HG02571 (cell line): ENCODE results near the gene NHERF1.

Source experiments
- ATAC-seq: cut with Tn5 transposase; IDR thresholded peaks from one replicate; pipeline ENCODE4 v1.9.1; 2021; ENCODE audit warnings: mild to moderate bottlenecking, moderate library complexity; ENCODE audit not compliant: unreplicated experiment

NHERF1 gene

DNA sequence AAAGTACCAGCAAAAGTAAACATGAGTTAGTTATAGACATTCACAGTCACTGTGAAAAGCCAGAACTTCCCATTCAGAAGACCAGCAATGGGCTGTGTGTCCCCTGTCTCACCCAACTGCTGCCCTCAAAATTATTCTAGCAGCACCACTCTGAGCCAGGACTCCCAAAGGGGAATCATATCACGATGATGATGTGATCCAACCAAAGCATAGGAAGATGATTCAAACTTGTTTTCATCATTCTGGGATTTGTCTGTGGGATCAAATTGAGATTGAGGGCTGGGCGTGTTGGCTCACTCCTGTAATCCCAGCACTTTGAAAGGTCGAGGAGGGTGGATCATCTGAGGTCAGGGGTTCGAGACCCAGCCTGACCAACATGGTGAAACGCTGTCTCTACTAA lies 34.1 kb downstream of the NHERF1 start:
- ATAC-seq: no peak

DNA sequence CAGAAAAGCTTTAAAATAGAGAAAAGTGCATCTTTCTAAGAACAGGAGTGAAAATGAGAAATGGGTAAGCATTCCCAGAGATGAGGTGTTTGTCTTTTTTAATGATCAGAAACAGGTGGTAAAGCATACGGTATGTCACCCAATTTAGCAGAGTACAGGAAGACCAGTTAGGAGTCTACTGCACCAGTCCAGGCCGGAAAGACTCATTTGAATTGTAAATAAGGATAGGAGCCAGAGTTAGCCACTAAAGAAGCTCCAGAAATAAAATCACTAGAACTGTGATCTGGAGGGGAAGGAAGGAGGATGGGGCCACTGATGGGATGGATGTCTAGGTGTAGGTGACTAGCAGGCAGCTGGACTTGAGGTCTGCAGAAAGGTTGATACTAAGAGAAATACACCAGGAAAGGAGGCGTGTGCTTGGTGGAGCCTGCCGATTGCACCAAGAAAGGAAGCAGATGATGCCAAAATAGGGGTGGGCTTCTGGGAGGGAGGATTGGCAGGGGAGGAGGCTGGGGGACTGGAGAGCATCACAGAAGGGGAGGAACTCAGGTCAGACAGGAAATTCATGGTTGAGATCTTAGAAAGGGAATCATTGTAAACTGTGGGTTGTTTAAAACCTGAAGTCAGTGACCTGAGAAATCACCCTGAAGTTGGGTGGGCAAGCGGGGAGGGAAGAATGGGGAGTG lies 35.8 kb downstream of the NHERF1 start:
- ATAC-seq: no peak

DNA sequence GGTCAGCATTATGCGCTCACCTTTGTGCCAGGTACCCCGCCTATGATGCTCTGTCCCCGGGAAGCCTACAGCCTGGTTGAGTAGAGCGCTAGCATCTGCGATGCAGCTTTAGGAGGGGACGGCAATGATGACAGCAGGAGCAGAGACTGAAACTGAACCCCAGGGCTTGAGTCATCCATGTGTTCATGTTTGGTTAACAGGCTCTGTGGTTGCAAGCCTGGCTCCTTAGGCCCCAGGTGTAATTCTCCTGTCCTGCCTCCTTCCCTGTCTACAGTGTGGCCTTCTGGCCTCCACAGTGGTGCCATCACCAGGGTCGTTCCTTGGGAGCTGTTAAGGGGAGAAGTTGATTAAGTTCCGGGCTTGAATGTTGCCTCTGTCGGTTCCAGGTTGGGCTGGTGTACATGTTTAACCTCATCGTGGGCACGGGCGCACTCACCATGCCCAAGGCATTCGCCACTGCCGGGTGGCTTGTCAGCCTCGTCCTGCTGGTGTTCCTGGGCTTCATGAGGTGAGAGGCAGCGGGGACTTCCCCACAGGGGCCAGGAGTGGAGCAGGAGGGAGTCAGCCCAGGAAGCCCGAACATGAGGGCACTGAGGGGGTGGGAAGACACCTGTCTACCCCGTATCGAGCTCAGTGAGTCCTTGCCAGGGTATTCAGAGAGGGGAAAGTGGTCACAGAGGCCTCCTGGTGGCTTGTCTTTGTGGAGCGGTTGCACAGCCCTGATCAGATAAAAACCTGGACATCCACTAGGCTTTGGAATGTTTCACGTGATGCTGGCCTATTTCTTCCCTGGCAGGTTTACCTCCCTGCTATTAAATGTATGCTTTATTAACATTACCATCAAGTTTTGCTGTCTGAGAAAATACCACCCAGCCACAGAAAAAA lies 36.9 kb downstream of the NHERF1 start:
- ATAC-seq: no peak

DNA sequence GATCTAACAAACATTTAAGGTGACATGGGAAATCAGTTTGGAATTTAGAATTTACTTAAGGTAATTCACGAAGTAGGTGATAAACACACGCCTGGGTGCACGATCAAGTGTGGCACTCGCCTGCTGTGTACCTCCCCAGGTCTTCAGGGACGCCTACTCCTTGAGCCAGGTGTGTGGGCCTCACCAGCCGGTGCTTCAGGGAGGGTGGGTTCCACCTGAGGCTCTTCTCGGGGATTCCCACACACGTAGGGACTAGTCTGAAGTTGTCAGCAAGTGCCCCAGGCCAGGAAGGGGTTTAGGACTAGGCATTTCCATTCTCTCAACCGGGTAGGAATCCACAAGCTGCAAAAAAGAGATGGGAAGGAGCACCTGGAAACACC lies 37.5 kb downstream of the NHERF1 start:
- no peak for ATAC-seq

GRCh38 chr17:74786431-74787055 lies 38.1 kb downstream of the NHERF1 start:
- ATAC-seq: no peak

DNA sequence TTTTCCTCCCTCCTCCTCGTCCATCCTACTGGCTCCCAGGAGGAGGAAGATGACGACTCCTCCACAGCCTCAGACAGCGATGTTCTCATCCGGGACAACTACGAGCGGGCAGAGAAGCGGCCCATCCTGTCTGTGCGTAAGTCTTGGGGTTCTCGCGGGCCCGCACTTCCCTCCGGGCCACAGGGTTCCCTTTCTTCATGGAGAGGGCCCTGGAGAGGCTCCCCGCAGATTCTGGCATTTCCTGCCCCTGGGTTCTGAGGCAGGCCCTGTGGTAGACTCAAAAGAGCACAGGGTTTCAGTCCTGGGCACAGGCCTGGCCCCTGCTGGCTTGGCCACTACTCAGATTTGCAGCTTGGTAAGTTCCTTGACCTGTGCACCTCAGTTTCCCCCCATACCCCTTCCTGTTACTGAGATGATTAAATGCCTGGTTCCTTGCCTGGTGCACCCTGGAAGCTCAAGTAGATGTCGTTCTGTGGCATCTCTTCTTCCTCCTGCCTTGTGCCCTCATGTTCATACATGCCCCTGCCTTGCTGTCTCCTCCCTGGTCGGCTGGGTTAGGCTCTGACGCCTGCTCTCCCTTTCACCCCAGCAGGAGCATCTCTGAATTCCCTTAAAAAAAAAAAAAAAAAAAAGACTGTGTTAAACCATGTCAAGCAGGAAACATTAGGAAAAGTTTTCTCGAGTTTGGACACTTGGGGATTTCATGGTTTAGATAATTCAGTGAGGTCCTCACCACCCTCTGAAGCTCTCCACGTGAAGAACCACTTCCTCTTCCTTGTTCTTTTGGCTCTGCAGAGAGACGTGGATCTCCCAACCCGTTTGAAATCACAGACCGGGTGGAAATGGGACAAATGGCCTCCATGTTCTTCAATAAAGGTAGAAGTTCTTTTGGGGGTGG lies 42.0 kb downstream of the NHERF1 start:
- ATAC-seq: no peak

DNA sequence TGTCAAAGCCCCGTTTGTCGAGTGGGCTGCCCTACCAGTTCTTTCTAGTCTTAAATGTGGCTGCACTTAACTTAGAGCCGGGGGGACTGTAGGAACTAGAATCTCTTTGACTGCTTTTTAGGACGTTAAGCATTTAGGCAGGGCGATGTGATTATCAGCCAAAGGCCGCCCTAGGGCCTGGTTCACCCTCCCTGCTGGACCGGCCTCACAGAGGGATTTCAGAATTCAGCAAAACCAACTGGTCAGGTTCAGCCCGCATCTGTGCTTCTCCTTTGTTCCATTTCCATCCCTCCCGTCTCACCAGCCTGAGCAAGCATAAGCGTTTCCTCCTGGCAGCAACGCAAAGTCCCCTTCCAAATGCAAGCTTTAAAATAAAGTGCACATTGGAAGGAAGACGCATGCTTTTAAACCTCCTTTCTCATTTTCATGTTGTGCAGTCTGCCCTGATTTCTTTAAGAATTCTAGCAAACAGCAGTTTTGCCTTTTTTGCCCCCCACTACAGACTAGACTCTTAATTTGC lies 44.2 kb downstream of the NHERF1 start:
- no peak for ATAC-seq

DNA sequence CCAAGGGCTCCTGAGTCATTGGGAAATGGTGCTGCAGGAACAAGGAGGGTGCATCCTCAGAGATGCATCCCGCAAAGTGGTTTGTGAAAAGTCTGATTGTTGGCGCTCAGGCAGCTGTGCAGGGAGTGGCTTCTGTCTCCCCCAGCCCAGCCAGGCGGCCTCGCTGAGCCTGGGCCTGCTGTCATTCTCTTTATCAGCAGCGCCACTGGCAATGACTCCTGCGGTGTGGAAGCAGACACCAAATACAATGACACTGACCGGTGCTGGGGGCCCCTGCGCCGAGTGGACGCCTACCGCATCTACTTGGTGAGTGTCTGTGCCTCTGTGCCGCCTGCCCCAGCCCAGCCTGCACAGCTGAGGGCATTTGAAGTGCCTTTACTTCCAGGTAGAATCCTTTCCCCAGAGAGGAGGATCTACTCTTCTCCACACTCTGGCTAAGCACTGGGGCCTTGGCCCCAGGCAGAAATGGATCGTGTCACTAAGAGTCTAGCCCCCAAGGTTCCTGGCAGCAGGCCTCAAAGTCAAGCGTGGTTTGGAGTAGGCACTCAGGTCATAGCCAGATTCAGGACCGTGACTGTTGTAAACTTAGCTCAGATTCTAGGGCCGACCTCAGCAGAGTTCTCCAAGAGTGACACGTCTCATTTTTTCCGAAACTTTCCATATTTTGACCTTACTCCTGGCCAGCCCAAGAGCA lies 47.0 kb downstream of the NHERF1 start:
- ATAC-seq: no peak

- no peak for ATAC-seq
Observed at GRCh38 chr17:74796211-74796610, 47.8 kb downstream of the NHERF1 start.

DNA sequence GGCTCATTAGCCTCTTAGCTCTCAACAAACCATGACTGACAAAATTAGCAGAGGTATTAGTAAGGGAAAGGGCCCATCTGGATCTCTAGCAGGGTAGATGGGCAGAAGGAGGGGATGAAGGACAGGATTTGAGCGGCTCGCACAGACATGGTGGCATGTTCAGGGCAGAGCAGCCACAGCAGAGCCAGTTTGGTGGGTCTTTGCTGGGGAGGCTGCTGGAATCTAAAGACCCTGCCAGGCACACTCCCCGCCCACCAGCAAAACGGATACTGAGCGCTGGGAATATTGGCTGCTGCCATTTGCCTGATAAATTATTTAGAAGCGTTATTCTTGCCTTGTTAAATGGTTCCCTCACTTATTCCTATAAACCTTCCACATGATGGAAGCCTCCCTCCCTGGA lies 48.4 kb downstream of the NHERF1 start:
- ATAC-seq: no peak

- no peak for ATAC-seq
Observed at GRCh38 chr17:74797824-74798223, 49.4 kb downstream of the NHERF1 start.

DNA sequence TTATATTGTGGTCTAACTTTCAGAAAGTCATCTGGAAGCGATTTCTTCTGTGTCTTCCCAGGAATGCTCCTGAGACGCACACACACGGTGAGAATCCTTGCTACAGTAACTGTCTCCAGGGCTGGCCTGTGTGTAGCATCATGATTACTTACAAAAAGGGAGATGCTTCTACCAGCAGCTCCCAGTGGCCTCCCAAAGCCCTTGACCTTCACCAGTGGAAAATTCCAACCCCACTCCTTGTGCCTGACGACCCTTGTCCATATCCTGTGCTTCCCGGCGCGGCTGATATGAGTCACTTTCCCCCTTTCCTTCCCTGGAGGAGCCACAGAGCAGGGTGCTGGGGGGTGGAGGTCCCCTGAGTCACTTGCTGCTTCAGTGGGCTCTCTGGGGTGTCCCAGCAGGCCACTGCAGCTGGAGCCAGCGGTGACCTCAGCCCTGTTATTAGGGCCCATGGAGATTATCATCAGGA lies 49.8 kb downstream of the NHERF1 start:
- ATAC-seq: no peak

GRCh38 chr17:74799097-74799496 lies 50.7 kb downstream of the NHERF1 start:
- ATAC-seq: no peak

DNA sequence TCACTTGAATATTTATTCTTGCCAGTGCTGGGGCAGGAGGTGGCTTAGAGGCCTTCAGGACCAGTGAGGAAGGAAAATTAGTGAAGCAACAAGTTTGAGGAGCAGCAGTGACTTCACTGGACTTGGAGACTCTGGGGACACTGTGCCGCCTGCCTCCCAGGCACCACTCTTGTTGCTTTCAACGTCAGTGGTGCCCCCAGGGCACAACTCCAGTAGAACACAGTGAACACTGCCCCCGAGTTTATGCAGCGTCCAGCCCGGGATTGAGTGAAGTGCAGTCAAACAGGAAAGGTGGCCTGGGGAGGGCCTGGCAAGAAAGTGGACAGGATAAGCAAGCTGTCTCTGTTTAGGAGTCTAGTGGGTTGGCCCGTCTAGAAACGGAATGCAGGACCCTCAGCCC lies 52.1 kb downstream of the NHERF1 start:
- ATAC-seq: no peak

GRCh38 chr17:74801896-74802295 lies 53.5 kb downstream of the NHERF1 start:
- no peak for ATAC-seq

DNA sequence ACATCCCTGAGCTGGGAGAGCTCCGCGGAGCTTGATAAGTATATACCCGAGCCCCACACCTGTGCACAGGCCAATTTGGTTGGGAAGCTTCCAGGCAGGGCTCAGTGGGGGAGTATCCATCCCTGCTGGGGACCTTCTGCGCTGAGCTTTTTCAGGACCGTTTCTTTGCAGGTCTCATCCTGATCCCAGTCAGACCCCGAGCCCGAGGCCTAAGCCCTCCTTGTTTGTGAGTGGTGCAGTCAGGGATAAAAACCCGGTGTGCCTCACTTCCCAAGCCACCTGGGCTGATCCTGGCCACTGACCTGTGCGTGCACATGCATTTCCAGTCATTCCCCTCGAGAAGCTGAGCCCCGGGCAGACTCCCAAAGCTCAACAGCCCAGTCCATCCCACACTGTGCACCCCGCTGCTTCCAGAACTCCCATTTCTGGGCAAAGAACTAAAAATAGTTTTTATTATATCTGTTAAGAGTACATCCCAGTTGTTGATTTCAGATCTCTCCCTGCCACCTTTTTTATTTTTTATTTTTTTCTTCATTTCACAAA lies 55.0 kb downstream of the NHERF1 start:
- no peak for ATAC-seq

- ATAC-seq: no peak
Observed at GRCh38 chr17:74803971-74804370, 55.5 kb downstream of the NHERF1 start.

DNA sequence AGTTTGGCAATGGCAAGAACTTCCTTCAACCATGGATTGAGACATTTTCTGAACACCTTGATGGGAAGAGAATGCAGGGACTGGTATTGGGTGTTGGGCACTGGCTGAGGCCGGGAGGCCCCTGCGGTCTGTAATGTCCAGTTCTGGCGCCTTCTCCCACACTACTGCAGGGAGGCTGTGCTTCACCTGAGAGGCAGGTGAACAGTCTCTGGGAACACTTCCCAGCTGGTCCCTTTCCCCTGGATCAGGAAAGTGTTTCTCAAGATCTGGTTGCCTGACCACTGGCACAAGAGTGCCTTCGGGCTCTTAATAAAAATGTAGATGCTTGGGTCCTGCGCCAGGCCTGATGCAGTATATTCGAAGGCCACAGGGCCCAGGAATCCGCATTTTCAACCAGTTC lies 56.3 kb downstream of the NHERF1 start:
- ATAC-seq: no peak

DNA sequence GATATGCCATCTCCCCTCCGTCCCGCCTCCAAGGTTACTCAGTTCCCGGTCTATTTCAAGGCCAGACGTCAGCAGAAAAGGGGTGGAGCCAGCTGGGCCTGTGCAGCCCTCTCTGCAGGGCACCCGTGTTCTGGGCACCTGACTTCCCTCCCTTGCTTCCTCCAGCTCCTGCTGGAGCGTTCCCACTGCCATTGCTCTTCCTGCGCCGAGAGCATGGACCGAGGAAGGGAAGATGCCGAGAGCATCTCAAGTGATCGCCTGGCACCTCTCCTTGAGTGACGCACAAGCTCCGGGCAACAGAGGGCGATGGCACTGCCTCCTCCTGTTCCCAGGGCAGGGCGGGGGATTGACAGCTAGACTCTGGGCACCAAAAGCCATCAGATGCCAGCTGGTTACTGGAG lies 57.2 kb downstream of the NHERF1 start:
- ATAC-seq: no peak

DNA sequence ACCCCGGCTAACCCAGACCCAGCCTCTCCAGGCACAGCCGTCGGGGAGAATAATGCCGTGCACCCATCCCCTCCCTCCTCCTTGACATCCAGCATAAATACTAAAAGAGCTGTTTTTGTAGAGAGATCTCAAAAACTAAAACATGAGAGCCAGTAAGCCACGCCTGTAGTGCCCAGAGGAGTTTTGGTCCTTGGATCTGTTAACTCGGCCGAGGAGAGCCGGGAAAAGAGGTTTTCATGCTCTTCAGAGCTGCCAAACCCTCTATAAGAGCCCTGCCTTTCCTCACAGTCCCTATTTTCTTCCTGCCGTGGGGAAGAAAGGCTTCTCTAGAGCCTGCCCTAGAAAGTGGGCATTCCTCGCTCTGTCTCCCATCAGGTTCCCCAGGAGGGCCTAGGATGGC lies 57.9 kb downstream of the NHERF1 start:
- ATAC-seq: no peak
